Measurements from ENCODE around the gene FBN1. TPM values are rescaled to one million over a fixed set of nuclear protein-coding genes. Genes with fewer than 3 reads are reported as not detected.
A peak's percentile ranks its signal among the peaks of the same experiment; 100 is the strongest.

The FBN1 gene
- total and polyA plus RNA-seq, 2 experiments from 2014 or later: 1.9 to 3.8 TPM

DNA sequence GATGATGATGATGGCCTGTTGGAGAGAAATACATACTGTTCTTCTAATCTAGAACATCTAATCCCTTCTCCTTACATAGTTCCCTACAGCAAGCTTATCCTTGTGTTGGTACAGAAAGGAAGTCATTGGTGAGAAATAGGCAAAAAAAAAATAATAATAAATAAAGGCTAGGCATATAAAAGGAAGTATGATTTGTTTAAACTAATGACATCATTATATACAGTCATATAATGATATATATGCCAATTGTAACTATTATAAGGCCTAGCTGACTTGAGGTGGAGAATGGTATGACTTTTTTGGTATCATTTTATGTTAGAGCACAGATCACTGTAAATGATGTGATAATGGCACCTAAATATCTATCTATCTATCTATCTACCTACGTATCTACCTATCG, 171.8 kb downstream of the FBN1 start (continued):
- no peak for TF ChIP-seq ETS1 (IDR thresholded peaks at IDR 0.05)
- no peak for TF ChIP-seq ZNF331 (CRISPR knock-in tag; IDR thresholded peaks at IDR 0.05; ENCODE audit: low read depth)
- TF ChIP-seq POLR2AphosphoS5 (IDR thresholded peaks at IDR 0.05; ENCODE audit: low read depth): no peak
- no peak for TF ChIP-seq STAT1 (IDR thresholded peaks at IDR 0.05; ENCODE audit: unreplicated experiment)
- TF ChIP-seq ZNF462 (CRISPR knock-in tag; IDR thresholded peaks at IDR 0.05): no peak
- TF ChIP-seq CREB1 (CRISPR knock-in tag; IDR thresholded peaks at IDR 0.05; ENCODE audit: low read depth): no peak

GRCh38 chr15:48472756-48473155, 172.8 kb downstream of the FBN1 start:
- Mint-ChIP-seq H3K9me3 (no peaks in the 10 kb centered on the region), H3K27me3 (ENCODE audit: insufficient read depth, low read depth, poor library complexity) (peaks cover 3% of the 10 kb centered on the region), H3K36me3 (ENCODE audit: low read depth) (no peaks in the 10 kb centered on the region; the same call in 2 of the 3 replicates), H3K4me3 (no peak overlapping the region), H3K27ac (0 out of 2 replicates have a peak overlapping the region, but pooled peaks have one; percentile 26), H3K4me1 (peaks cover 11% of the 10 kb centered on the region; the same call in 2 of the 3 replicates)
- Histone ChIP-seq H3K27ac (ENCODE audit: low read depth) (no peak overlapping the region), H4K20me1 (replicated peaks; ENCODE audit: insufficient read depth) (no peaks in the 10 kb centered on the region), H2AFZ (no peak overlapping the region), H3K79me2 (replicated peaks; ENCODE audit: insufficient read depth) (no peaks in the 10 kb centered on the region), H3K4me3 (no peak overlapping the region), H3K27me3 (ENCODE audit: insufficient read depth) (no peaks in the 10 kb centered on the region), H3K4me1 (ENCODE audit: insufficient read depth) (no peaks in the 10 kb centered on the region; the same call in 1 of the 2 replicates), H3F3A (replicated peaks; ENCODE audit: low read depth) (no peaks in the 10 kb centered on the region), H3K4me2 (no peak overlapping the region), H3K9me2 (ENCODE audit: insufficient read depth) (0 out of 2 replicates have a peak, but pooled peaks cover 4% of the 10 kb centered on the region), H3K36me3 (ENCODE audit: insufficient read depth) (no peaks in the 10 kb centered on the region)
- no peak for DNase-seq (ENCODE audit: low spot score)
- ATAC-seq: no peak
- no peak for TF ChIP-seq EZH2phosphoT487 (IDR thresholded peaks at IDR 0.05; ENCODE audit: unreplicated experiment)
- no peak for TF ChIP-seq NANOG (IDR thresholded peaks at IDR 0.05; ENCODE audit: borderline replicate concordance)
- TF ChIP-seq JUNB (IDR thresholded peaks at IDR 0.05; ENCODE audit: unreplicated experiment): no peak
- no peak for TF ChIP-seq ZNF114 (CRISPR knock-in tag; IDR thresholded peaks at IDR 0.05)
- TF ChIP-seq POLR2AphosphoS5 (IDR thresholded peaks at IDR 0.05; ENCODE audit: low read depth): no peak
- no peak for TF ChIP-seq ZNF462 (CRISPR knock-in tag; IDR thresholded peaks at IDR 0.05)
